Mucosa of gallbladder (tissue), 1 donor: Measurements from ENCODE around the gene SNRNP25. TPM values are rescaled to one million over a fixed set of nuclear protein-coding genes. Genes with fewer than 3 reads are reported as not detected.

Source experiments
- DNase-seq: peaks from one replicate; pipeline ENCODE4 v3.0.0-alpha.2; 2020; ENCODE audit warnings: low spot score
- total RNA-seq: library from RNA; stranded (reverse); gene quantifications from one replicate; pipeline ENCODE4 v1.2.1, GENCODE V29; 2021
- donor health status: DM: no; HTN: no; CAD: no.

The SNRNP25 gene
- total RNA-seq, 1 donor from 2014 or later = 21.5 TPM

GRCh38 chr16:77273-77806, 23.7 kb downstream of the SNRNP25 start:
- peak; percentile 40 for DNase-seq

GRCh38 chr16:77807-78443, 24.3 kb downstream of the SNRNP25 start, which contains the start of gene MPG:
Gene MPG, plus strand, starts transcription at chr16:78225. Its CDS starts 85 bp downstream, at chr16:78310.
- DNase-seq = peak; percentile 83

GRCh38 chr16:78444-79150, 25.0 kb downstream of the SNRNP25 start:
- no peak for DNase-seq

DNA sequence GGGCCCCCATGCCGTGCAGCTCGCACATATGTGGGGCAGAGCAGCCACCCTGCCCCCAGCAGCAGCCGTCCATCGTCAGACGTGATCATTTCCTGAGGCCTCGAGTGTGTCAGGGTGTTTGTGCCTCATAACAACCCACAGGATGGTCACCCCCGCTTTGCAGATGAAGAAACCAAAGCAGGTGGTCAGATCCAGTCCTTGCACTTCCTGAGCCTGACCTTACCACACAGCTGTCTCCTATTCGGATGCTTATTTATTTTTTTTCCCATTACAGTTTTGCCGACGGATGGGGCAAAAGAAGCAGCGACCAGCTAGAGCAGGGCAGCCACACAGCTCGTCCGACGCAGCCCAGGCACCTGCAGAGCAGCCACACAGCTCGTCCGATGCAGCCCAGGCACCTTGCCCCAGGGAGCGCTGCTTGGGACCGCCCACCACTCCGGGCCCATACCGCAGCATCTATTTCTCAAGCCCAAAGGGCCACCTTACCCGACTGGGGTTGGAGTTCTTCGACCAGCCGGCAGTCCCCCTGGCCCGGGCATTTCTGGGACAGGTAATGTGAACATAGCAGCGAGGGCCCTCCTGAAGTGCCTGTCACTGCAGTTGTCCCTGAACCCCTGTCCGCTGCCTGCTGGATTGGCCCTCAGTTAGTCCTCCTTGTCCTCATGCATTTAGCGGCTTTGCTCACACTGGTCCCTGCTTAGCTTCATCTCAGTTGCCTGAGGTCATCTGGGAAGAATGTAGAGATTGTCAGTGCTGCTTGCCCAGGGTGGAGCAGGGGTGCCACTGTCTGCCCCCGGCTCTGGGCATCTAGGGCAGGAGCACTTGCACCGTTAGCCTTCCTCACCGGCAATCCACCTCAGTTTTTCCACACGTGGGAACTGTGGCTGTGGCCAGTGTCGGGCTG, 25.8 kb downstream of the SNRNP25 start:
- no peak for DNase-seq

- no peak for DNase-seq
These were observed 29.5 kb downstream of the SNRNP25 start for GRCh38 chr16:83060-83603.

DNA sequence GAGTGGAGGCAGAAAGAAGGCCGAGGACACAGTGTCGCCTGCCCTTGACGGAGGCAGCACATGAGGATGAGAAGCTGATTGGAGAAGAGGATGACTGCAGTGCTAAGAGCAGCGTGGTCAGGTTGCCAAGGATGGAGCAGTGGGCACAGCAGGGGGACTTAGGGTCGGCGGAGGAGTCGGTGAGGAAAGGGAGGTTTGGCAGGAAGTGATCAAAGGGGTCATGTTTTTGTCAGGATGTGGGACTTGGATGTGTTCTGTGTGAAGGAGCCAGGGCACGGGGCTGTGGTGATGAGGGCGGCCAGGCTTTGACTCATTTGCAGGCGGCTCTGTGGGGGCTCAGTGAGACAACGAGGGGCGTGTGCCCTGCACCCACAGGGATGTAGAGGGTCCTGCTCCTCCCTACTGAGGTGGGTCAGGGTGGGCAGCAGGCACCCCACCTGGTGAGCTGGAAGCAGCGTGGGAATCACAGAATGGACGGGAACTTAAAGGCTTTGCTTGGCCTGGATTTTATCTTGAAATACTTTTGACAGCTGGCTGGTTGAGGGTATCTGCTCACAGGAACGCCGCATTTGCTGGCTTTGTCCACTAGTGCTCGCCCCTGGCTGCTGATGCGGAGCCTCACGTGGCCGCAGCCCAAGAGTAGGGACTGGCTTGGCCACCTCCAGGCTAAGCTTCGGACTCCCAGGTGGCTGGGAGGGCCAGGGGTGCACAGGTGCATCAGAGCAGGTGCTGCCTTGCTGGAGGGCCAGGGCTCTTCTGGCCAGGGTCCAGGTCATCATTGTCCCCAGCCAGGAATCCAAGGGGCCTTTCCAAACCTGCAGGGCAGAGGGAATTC, 30.4 kb downstream of the SNRNP25 start:
- no peak for DNase-seq

DNA sequence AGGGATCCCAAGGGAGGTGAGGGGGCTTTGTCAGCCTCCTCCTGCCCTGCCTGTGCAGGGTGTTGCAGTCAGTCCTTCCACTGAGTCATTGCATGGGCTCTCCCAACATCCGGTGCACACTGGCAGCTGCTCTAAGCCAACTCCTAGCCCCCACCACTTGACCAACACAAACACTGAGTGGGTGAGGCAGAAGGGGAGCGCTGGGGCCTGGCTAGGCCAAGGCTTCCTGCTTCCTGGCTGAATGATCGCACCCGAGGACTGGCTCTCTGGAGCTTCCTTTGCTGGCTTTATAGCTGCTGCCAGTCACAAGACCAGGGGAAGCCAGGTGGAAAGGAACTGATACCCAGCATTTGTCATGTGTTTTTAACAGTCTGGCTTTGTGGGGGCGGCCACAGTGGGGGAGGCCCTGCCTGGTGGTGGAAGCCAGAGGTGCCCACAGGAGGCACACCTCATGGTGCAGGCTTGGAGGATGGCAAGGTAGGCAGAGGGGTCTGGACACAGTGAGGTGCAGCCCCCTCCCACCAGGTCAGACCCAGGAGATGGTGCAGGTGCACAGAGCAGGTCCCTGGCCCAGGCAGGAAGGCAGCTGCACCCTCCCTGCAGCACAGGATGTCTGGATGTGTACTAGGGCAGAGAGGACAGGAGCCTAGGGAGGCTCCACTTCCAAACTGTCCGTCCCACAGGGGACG, 31.2 kb downstream of the SNRNP25 start:
- peak; percentile 41 for DNase-seq

- DNase-seq = no peak
These were observed 31.8 kb downstream of the SNRNP25 start for GRCh38 chr16:85407-85782.

DNA sequence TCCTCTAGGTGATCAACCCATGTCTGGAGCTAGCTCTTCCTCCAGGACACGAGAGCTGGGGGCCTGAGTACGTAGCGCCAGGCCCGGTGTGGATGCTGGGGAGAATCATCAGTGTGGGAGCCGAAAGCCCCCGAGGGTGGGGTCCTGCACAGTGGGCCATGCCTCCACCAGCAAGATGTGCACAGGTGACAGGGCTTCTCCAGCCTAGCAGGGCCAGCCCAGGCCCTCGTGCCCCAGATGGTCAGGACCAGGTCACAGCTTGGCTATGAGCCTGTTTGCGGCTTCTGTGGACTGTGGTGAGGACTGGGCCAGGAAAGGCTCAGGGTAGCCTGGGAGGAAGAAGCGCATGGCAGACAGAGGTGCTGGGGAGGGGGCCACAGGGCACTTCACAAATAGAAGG, 32.2 kb downstream of the SNRNP25 start:
- DNase-seq = no peak

- no peak for DNase-seq
These were observed 32.9 kb downstream of the SNRNP25 start for GRCh38 chr16:86483-86952.

- no peak for DNase-seq
These were observed 35.0 kb downstream of the SNRNP25 start for GRCh38 chr16:88613-89012.

DNA sequence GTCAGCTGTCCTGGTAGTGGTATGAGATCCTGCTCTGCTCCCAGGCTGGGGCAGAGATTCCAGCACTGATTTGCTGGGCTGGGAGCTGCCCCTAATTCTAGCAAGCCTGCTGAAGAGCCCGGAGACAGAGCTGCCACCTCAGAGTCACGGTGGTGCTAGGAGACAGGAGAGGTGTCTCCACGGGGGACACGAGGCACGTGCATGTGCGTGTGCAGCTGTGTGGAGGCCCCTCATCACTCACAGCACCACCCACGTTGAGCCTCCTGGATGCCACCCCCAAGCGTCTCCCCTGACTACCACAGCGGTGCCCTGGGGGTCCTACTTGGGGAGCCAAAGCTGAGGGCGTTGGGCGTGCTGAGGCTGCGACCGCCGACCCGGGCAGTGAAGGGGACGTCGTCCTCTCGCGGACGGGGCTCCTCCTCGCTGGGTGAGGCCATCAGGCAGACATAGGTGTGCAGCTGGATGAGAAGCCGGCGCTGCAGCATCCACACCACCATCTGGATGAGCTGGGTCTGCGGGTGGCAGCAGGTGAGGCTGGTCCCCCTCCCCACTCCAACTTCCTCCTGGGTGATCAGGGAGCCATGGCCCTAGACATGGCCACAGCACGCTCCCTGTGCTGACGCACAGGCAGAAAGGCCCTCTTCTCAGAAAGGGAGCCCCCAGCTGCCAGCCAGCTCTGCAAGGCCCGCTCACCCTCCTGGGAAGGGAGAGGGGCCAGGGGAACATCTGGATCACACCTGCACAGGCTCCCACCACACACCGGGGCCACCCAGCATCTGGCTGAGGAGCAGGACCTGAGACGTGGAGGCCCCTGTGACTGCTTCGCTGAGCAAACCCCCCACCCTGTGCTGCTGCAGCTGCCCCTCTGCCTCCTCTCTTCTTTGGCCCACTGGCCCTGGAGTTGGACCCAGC, 36.0 kb downstream of the SNRNP25 start:
- no peak for DNase-seq

DNA sequence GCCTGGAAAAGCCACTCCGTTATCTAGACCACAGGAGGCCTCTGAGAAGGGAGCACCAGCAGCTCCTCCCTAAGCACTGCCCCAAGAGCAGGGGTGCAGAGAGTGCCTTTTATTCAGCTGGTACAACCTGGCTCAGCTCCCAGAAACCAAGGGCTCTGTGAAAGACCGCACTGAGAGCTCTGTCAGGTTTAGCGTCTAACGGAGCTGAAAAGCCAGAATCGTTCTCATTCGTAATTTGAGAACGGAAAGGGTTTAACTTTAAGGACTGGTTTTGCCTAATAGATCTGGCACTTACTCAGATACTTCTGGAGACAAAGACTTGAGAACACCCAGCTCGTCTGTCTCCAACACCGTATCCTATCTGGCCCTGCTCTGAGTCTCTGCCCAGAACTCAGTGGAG, 37.9 kb downstream of the SNRNP25 start:
- no peak for DNase-seq

DNA sequence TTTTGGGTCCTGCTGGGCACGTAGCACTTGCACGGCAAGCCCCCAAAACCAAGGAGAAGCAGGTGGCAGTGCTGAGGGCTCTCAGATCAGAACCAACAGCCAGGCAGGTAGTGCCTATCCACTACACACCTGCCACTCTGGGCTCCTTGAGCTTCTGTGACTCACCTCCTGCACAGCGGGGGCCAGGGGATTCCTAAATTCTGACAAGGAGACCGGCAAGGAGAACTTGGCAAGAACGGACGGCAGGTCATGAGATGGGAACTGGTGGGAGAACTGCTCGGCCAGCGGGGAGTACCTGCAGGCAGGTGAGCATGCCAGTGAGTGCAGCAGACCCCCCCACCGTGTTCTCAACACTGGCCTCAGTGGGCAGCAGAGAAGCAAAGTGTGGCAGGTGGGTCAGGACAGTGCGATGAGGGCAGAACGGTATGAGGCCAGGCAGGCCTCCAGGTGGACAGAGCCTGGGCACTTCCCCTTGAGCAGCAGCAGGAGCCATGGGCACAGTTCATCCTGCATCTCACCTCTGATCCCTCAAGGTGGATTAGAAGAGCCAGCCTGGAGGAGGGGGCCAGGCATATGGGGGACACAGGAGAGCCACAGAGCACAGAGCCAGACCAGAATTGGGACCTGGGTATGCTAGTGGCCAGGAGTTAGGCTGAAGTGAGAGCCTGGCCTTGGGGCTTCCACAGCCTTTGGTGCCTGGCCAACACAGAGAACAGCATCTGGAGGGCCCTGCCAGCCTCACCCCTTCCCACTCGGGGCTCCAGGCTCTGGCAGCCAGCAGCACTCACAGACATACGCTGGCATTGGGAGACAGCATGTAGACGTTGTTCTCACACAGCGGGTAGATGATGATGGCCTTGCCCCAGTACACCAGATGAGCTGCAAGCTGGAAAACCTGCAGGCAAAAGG, 39.1 kb downstream of the SNRNP25 start:
- DNase-seq = no peak

DNA sequence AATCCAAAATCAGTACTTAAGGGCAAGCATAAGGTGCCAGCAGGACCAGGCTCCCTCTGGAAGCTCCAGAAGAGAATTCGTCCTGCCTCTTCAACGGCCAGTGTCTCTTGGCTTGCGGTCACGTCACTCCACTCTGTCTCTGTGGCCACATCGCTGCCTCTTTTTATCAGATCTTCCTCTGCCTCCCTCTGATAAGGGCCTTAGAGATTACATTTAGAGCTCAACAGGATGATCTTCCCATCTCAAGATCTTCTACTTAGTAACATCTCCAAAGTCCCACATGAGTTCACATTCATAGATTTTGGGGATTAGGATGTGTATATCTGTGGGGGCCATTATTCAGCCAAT, 41.3 kb downstream of the SNRNP25 start:
- no peak for DNase-seq

DNA sequence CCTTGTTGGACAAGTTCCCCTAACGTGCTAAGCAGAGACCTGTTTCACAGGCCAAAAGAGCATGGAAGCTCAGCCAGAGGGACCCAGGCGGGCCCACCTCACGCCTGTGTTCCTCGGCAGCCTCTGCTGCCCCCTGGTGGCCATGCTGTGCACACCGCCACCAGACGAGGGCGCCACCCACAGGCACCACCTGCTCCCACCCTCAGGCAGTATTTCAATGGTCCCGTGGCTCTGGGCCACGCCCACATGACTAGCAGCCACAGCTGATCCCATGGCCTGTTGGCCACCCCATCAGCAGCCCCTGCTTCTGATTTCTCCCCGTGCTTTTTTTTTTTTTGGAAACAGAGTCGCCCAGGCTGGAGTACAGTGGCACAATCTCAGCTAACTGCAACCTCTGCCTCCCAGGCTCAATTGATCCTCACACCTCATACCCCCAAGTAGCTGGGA, 43.3 kb downstream of the SNRNP25 start:
- peak; percentile 88 for DNase-seq

GRCh38 chr16:97822-98221, 44.2 kb downstream of the SNRNP25 start:
- DNase-seq = no peak

- DNase-seq = no peak
These were observed 47.4 kb downstream of the SNRNP25 start for GRCh38 chr16:100989-101388.
